ENCODE data around the gene TOM1L2. TPM values are rescaled to one million over a fixed set of nuclear protein-coding genes. Genes with fewer than 3 reads are reported as not detected.

Gene TOM1L2
- total RNA-seq, 2 experiments from 2014 or later, result 22.1 to 25.0 TPM

DNA sequence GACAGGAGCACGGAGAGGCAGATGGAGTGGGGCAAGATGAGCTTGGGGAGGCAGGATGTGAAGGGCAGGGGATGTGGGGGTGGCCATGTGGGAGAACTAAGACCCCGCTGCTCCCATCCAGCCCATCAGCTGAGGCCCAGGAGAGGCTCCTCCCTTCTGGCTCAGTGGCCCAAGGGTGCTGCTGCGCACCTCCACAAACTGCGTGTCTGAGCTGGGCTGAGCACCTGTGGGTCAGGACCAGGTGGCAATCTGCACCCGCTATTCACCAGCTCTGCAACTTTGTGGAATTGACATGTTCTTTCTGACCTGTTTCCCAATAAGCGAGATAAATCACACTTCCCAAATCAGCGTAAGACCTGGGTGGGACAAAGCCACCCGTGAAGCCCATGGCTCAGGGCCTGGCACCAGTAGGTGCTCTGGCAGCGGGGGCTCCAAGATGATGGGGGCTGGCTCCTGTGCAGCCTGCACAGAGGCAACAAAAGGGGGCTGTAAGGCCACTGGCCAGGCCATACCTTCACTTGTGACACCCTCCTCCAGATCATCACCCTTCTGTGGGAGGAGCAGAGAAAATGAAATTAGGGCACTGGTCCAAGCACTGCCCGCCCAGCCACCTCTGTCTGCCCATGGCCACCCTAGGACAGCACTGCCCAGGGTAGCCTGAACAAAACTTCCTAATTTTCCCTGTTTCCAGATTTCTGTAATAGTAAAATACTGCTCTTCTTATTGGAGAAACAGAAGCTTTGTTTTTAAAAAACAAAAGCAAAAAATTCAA is 123.7 kb downstream of the TOM1L2 start:
- ATAC-seq, result no peak
- ChIA-PET CTCF (interaction anchor here (1.2 to 3.6 kb wide), 8 partner anchors 9 to 185 kb away, joined by 3 to 33 read pairs (median 8); partner anchors contain the start of gene SREBF1), POLR2A (interaction anchor here (0.6 to 5.6 kb wide), 6 partner anchors 7 to 28 kb away, joined by 3 to 117 read pairs (median 9); partner anchors contain the start of gene SREBF1)
- Mint-ChIP-seq H3K27me3 (ENCODE audit: low read depth) (no peaks in the 10 kb centered on the region), H3K4me1 (ENCODE audit: low read depth) (peaks cover 73% of the 10 kb centered on the region), H3K27ac (peak overlapping the region; percentile 92), H3K9me3 (ENCODE audit: insufficient read depth) (no peaks in the 10 kb centered on the region), H3K36me3 (ENCODE audit: low read depth) (peaks cover 24% of the 10 kb centered on the region), H3K4me3 (peak overlapping the region; percentile 63)
- DNase-seq, result no peak

DNA sequence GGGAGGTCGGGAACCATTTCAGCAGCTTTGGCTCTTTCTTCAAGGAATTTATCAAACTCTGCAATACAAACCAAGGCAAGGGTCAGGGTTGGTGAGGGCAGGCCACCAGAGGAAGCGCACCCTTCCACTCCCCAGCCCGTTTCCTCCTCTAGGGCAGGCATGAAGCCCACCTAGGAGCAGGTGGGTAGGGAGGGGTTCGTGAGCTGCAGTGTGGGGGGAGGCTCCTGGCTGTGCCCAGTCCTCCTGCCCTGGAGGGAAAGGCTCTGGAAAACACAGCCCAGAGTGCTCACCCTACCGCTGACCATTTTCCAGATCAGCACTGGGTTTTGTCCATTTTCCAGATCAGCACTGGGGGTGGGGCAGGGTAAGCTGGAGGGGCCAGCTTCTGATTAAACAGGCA is 124.5 kb downstream of the TOM1L2 start:
- DNase-seq, result no peak
- Mint-ChIP-seq H3K36me3 (ENCODE audit: low read depth) (peaks cover 24% of the 10 kb centered on the region), H3K4me1 (ENCODE audit: low read depth) (peaks cover 66% of the 10 kb centered on the region), H3K27ac (peak overlapping the region; percentile 92), H3K9me3 (ENCODE audit: insufficient read depth) (no peaks in the 10 kb centered on the region), H3K4me3 (no peak overlapping the region), H3K27me3 (ENCODE audit: low read depth) (no peaks in the 10 kb centered on the region)
- no peak for ATAC-seq
- ChIA-PET POLR2A (interaction anchor here (0.6 to 5.6 kb wide), 3 partner anchors 10 to 27 kb away, joined by 3 to 117 read pairs (median 35); partner anchors contain the start of gene SREBF1), CTCF (interaction anchor here (0.5 to 3.6 kb wide), 5 partner anchors 12 to 322 kb away, joined by 3 to 33 read pairs (median 16); partner anchors contain the start of gene SREBF1)

DNA sequence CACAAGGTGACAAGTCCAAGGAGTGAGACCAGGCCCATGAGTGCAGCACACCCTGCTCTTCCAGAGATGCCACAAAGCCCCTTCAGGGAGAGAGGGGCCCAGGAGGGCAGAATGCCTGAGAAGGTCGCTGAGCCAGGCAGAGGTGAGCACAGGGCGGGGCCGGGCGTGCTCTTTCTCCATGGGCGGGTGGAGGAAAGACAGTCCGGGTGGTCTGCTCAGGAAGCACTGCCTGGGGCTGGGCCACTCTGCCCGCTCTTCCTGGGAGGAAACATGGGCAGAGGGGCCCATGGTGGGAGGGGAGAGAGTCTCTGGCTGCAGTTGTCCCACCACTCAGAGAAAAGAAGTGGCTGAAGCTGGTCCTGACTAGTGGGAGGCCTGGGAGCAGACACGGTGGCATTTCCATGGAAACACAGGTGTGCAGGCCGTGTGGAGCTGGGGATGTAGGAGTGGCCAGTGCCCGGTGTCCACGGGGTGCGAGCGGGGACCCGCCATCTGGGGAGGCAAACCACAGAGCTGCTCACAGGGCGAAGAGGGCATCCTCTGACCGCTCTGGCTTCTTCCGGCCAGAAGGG is 125.0 kb downstream of the TOM1L2 start:
- ATAC-seq (no peak), DNase-seq (no peak)
- H3K27ac Mint-ChIP-seq, result peak overlapping the region; percentile 72
- CTCF ChIA-PET, result interaction anchor here (0.5 to 3.6 kb wide), 4 partner anchors 11 to 323 kb away, joined by 3 to 33 read pairs (median 18); partner anchors contain the start of gene SREBF1
- no peak overlapping the region for H3K4me3 Mint-ChIP-seq
- POLR2A ChIA-PET, result interaction anchor here (5.6 kb wide), 1 partner anchor 10 kb away, joined by 117 read pairs; the partner anchor contains the start of gene SREBF1
- H3K9me3 Mint-ChIP-seq (ENCODE audit: insufficient read depth), result no peaks in the 10 kb centered on the region
- peaks cover 63% of the 10 kb centered on the region for H3K4me1 Mint-ChIP-seq (ENCODE audit: low read depth)
- no peaks in the 10 kb centered on the region for H3K27me3 Mint-ChIP-seq (ENCODE audit: low read depth)
- peaks cover 22% of the 10 kb centered on the region for H3K36me3 Mint-ChIP-seq (ENCODE audit: low read depth)

DNA sequence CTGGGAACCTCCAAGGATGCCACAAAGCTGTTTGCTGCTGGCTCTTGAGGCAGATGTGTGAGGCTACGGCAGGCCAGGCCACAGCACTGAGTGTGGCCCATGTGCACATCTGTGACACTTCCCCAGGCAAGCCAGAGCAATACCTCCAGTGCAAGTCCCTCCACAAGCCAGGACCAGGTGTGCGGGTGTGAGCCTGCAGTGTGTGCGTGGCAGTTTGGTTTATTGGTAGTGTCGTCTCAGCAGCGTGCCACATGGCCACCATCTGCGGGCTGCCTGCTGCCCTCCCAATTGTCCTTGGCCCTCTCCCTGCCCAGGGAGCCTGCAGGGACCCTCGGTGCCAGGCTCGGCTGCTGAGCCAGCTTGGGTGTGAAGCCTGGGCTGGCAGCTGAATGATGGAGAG is 125.6 kb downstream of the TOM1L2 start:
- Mint-ChIP-seq H3K4me1 (ENCODE audit: low read depth) (peaks cover 63% of the 10 kb centered on the region), H3K27ac (peak overlapping the region; percentile 72)
- POLR2A ChIA-PET, result interaction anchor here (1.2 to 5.6 kb wide), 2 partner anchors 9 to 13 kb away, joined by 3 to 117 read pairs; partner anchors contain the start of gene SREBF1

DNA sequence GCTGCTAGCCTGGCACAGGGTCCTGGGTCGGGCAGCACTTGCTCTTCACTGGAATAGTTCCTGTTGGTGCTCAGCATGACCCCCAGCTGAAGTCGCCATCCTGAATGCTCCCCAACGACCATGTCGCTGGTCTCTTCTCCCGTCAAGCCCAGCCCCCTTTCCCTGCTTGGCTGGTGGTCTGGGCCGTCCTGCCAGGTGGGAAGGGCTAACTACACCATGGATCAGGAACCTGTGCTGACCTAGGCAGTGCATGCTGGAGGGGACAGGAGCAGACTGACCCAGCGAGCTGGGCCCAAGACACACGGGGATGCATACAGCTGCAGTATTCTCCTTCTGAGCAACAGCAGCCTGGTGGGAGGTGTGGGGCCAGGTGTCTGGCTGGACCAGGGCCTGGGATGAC is 126.2 kb downstream of the TOM1L2 start:
- Mint-ChIP-seq H3K27ac (peak overlapping the region; percentile 72), H3K9me3 (ENCODE audit: insufficient read depth) (no peaks in the 10 kb centered on the region), H3K4me3 (no peak overlapping the region), H3K4me1 (ENCODE audit: low read depth) (peaks cover 63% of the 10 kb centered on the region), H3K36me3 (ENCODE audit: low read depth) (peaks cover 17% of the 10 kb centered on the region), H3K27me3 (ENCODE audit: low read depth) (no peaks in the 10 kb centered on the region)
- ChIA-PET CTCF (interaction anchor here (1.2 kb wide), 1 partner anchor 10 kb away, joined by 3 read pairs; the partner anchor contains the start of gene SREBF1), POLR2A (interaction anchor here (0.8 to 5.6 kb wide), 3 partner anchors 9 to 28 kb away, joined by 3 to 117 read pairs (median 3); partner anchors contain the start of gene SREBF1)
- no peak for ATAC-seq
- DNase-seq, result no peak

More for the DNA sequence above, 125.6 kb downstream of the TOM1L2 start:
- Mint-ChIP-seq H3K4me3 (no peak overlapping the region), H3K36me3 (ENCODE audit: low read depth) (peaks cover 18% of the 10 kb centered on the region), H3K9me3 (ENCODE audit: insufficient read depth) (no peaks in the 10 kb centered on the region), H3K27me3 (ENCODE audit: low read depth) (no peaks in the 10 kb centered on the region)
- ATAC-seq (no peak), DNase-seq (no peak)
- CTCF ChIA-PET, result no interaction called here

DNA sequence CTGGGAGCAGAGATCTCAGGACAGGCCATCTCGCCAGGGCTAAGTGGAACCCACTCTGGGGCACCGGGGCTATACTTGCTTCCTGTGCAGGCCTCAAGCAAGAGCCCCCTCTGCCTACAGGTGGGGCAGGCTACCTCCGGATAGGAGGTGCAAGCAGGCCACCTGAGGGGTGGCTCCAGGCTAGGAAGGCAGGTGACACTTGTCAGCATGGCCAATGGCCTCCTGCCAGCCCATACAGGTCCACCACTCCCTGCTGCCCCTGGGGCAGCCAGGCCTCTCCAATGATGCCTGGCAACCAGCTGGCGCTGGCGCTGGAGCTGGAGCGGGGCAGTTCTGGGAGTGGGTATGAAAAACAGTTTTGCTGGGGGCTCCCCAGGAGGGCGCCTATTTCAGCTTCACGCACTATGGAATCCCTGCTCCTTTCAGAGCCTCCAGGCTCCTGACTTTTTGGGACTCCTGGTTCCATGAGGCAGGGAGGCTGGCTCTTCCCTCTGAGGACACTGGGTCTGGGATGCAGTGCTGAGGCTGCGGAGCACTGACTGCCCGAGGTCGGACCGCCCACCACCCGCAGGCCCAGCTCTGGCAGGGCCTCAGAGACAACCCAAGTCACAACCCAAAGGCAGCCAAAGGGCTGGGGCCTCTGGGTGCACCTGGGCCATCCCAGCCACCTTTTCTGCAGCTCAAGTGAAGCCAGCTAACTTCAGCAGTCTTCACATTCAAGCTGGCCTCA is 127.0 kb downstream of the TOM1L2 start:
- POLR2A ChIA-PET, result interaction anchor here (0.8 to 5.6 kb wide), 3 partner anchors 8 to 27 kb away, joined by 3 to 117 read pairs (median 3); partner anchors contain the start of gene SREBF1
- Mint-ChIP-seq H3K4me3 (no peak overlapping the region), H3K36me3 (ENCODE audit: low read depth) (peaks cover 14% of the 10 kb centered on the region), H3K9me3 (ENCODE audit: insufficient read depth) (no peaks in the 10 kb centered on the region), H3K27me3 (ENCODE audit: low read depth) (no peaks in the 10 kb centered on the region), H3K27ac (no peak overlapping the region), H3K4me1 (ENCODE audit: low read depth) (peaks cover 59% of the 10 kb centered on the region)
- DNase-seq (no peak), ATAC-seq (no peak)
- CTCF ChIA-PET, result interaction anchor here (1.2 kb wide), 1 partner anchor 9 kb away, joined by 3 read pairs; the partner anchor contains the start of gene SREBF1

DNA sequence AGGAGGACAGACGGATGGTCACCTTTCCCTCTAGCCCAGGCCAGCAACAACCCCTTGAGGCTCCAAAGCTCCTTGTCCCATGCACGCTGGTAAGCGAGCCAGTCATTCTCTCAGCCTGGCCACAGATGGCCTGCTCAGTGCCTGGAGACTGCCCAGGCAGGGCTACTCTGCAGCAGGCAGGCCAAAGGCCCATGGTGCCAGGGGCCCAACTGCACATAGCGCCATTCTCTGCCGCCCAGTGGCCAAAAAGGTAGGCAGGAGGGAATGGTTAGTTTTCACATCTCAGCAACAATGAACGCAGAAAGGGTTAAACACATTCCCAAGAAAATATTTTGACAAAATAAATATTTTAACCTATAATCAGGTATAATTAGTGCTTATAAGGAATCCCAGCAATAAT is 127.7 kb downstream of the TOM1L2 start:
- ChIA-PET CTCF (no interaction called here), POLR2A (no interaction called here)
- H3K27me3 Mint-ChIP-seq (ENCODE audit: low read depth), result no peaks in the 10 kb centered on the region
- H3K4me3 Mint-ChIP-seq, result no peak overlapping the region
- no peak for DNase-seq
- ATAC-seq, result no peak
- peaks cover 12% of the 10 kb centered on the region for H3K36me3 Mint-ChIP-seq (ENCODE audit: low read depth)
- no peak overlapping the region for H3K27ac Mint-ChIP-seq
- H3K9me3 Mint-ChIP-seq (ENCODE audit: insufficient read depth), result no peaks in the 10 kb centered on the region
- peaks cover 56% of the 10 kb centered on the region for H3K4me1 Mint-ChIP-seq (ENCODE audit: low read depth)

DNA sequence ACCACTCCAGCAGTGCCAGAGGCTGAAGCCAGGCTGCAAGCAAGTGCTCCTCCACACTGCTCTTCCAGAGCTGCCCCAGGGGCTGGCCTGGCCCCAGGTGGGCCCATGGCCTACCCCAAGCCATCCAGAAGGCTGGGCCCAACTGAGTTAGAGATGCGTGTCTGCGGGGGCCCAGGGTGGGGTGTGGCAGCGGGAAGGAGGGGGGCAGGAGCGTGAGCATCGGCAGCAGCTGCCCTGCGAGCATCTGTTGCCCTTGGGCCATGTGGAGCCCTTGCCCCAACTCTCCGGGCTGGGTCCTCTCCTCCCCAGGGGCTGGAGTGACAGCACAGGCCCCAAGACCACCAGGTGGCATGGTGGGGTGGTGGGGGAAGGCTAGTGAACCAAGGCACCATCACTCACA is 128.1 kb downstream of the TOM1L2 start:
- no peak for DNase-seq
- POLR2A ChIA-PET, result no interaction called here
- CTCF ChIA-PET, result no interaction called here

DNA sequence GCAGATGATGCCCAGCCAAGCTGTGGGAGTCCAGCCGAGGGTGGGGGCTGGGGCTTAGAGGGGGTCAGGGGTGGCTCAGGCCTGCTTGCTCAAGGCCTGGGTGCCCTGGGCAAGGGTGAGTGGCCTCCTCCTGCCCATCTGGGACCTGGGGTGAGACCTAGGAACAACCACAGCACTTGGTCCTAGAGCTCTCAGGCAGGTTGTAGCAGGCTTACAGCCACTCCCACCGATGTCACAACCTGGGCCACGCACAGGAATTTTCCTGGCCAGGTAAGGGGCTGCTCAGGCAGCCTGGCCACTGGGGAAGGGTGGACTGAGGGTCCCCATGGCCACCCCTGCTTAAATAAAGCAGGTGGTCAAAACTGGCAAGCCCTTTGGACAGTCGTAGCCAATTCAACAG is 129.1 kb downstream of the TOM1L2 start:
- Mint-ChIP-seq H3K9me3 (ENCODE audit: insufficient read depth) (no peaks in the 10 kb centered on the region), H3K27ac (no peak overlapping the region), H3K4me1 (ENCODE audit: low read depth) (peaks cover 56% of the 10 kb centered on the region), H3K27me3 (ENCODE audit: low read depth) (no peaks in the 10 kb centered on the region), H3K36me3 (ENCODE audit: low read depth) (peaks cover 10% of the 10 kb centered on the region), H3K4me3 (no peak overlapping the region)
- CTCF ChIA-PET, result no interaction called here
- POLR2A ChIA-PET, result no interaction called here
- ATAC-seq (no peak), DNase-seq (no peak)

More for the DNA sequence above, 128.1 kb downstream of the TOM1L2 start:
- Mint-ChIP-seq H3K4me1 (ENCODE audit: low read depth) (peaks cover 56% of the 10 kb centered on the region), H3K4me3 (no peak overlapping the region), H3K9me3 (ENCODE audit: insufficient read depth) (no peaks in the 10 kb centered on the region), H3K36me3 (ENCODE audit: low read depth) (peaks cover 12% of the 10 kb centered on the region), H3K27me3 (ENCODE audit: low read depth) (no peaks in the 10 kb centered on the region), H3K27ac (no peak overlapping the region)
- no peak for ATAC-seq

DNA sequence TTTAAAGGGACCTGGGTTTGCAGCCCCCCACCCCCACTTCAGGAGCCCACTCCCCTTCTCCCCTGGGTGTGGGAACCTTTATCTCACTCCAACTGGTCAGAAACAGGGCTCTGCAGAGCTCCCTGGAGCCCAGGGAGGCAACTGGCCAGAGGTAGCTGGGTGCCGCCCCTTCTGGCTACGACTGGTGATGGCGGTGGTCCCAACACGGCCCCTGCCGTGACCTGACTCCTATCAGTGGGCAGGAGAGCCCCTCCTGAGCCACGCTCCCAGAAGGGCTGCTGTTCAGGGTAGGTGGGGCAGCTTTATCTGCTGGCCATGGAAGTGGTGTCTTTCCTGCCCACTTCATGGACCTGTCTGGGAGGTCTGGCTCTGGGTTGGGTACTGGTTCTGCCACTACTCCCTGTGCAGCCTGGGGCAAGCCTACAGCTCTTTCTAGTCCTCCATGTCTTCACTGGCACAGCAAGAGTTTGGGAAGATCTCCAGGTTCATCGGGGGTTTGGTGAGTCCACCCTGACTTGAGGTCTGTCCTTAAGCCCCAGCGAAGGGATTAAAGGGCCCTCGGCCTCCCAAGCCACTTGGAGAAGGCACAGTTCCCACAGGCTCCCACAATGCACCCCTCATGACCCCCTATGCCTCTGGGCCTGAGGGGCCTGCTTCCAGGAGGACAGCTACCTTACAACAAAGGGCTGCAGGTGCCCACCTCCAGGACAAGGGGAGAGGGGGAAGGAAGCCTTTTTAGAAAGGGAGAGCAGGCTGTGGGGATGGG is 129.9 kb downstream of the TOM1L2 start:
- DNase-seq (no peak), ATAC-seq (no peak)
- Mint-ChIP-seq H3K4me1 (ENCODE audit: low read depth) (peaks cover 56% of the 10 kb centered on the region), H3K4me3 (no peak overlapping the region), H3K27ac (no peak overlapping the region), H3K36me3 (ENCODE audit: low read depth) (peaks cover 8% of the 10 kb centered on the region), H3K27me3 (ENCODE audit: low read depth) (no peaks in the 10 kb centered on the region), H3K9me3 (ENCODE audit: insufficient read depth) (no peaks in the 10 kb centered on the region)
- CTCF ChIA-PET, result interaction anchor here (1.2 kb wide), 1 partner anchor 18 kb away, joined by 3 read pairs; no protein-coding TSS in a partner anchor
- POLR2A ChIA-PET, result interaction anchor here (1.7 to 2.5 kb wide), 2 partner anchors 7 to 12 kb away, joined by 7 to 14 read pairs; no protein-coding TSS in a partner anchor

Measured in activated CD8-positive, alpha-beta T cell treated with anti-CD3 and anti-CD28 coated beads, Interleukin-2, amount 10 ng/mL, durations not matched to agents 7 days and 5 days (primary cell).